Brain microvascular endothelial cell (primary cell): ENCODE results near the gene DIPK1C.

Experiments
- DNase-seq: peaks from one replicate; pipeline ENCODE4 v3.0.0-alpha.2; 2020
- H3K27ac ChIP-seq: fragments of 250-450 bp; sonication (Bioruptor Pico); 2 replicates; pipeline ENCODE4 v1.5.1; 2020; ENCODE audit warnings: mild to moderate bottlenecking, moderate library complexity
- H3K27me3 ChIP-seq: fragments of 250-450 bp; sonication (Bioruptor Pico); replicated peaks from 2 replicates; pipeline ENCODE4 v1.5.1; 2020; ENCODE audit warnings: mild to moderate bottlenecking
- H3K36me3 ChIP-seq: fragments of 250-450 bp; sonication (Bioruptor Pico); replicated peaks from 2 replicates; pipeline ENCODE4 v1.5.1; 2020; ENCODE audit warnings: mild to moderate bottlenecking
- H3K4me3 ChIP-seq: 2 replicates; pipeline ENCODE4 v1.5.1; 2011; ENCODE audit warnings: low read depth, mild to moderate bottlenecking, control low read depth, low read length, moderate library complexity
- in situ Hi-C: cut with HindIII; loops from 2 replicates; pipeline ENCODE4 v1.10.0; 2017; ENCODE audit warnings: low sequenced_read_pairs, low pct_ligation_motif_present
- TF ChIP-seq, protein P1 (sequence below): IDR thresholded peaks from 2 replicates; pipeline ENCODE4 v1.5.1; 2011; ENCODE audit warnings: low read depth, mild to moderate bottlenecking, moderate library complexity, low read length, control low read depth, inconsistent platforms; ENCODE audit errors: missing control alignments

The DIPK1C gene

GRCh38 chr18:74473976-74474640, 17.0 kb upstream of the DIPK1C start:
- in situ Hi-C loops = loop anchor here (25.0 kb wide), 1 partner anchor 88 kb away; no protein-coding TSS in a partner anchor
- TF ChIP-seq, protein P1, sequence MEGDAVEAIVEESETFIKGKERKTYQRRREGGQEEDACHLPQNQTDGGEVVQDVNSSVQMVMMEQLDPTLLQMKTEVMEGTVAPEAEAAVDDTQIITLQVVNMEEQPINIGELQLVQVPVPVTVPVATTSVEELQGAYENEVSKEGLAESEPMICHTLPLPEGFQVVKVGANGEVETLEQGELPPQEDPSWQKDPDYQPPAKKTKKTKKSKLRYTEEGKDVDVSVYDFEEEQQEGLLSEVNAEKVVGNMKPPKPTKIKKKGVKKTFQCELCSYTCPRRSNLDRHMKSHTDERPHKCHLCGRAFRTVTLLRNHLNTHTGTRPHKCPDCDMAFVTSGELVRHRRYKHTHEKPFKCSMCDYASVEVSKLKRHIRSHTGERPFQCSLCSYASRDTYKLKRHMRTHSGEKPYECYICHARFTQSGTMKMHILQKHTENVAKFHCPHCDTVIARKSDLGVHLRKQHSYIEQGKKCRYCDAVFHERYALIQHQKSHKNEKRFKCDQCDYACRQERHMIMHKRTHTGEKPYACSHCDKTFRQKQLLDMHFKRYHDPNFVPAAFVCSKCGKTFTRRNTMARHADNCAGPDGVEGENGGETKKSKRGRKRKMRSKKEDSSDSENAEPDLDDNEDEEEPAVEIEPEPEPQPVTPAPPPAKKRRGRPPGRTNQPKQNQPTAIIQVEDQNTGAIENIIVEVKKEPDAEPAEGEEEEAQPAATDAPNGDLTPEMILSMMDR = no peak
- no peak for DNase-seq
- no peak overlapping the region for H3K27ac ChIP-seq
- H3K27me3 ChIP-seq = no peaks in the 10 kb centered on the region
- H3K4me3 ChIP-seq = no peak overlapping the region
- H3K36me3 ChIP-seq = no peaks in the 10 kb centered on the region

DNA sequence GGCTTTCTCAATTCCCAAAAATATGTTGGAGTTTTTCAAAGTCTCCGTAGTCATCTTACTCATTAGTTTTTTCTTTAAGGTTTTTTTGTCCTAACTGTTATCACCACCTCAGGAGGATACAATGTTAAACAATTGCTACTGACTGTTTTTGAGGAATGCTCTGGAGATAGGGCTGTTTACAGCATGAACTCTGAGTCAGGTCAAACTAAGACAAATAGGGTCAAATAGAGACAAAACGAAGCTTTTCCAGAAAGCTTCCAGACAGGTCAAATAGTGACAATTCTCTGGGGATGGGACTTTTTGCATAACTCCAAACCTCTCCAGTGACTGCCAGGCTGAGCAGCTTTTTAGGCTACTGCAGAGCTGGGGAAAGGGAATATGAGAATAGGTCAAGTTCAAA, 15.2 kb upstream of the DIPK1C start:
- Histone ChIP-seq H3K27me3 (no peaks in the 10 kb centered on the region), H3K4me3 (no peak overlapping the region), H3K36me3 (no peaks in the 10 kb centered on the region), H3K27ac (no peak overlapping the region)
- in situ Hi-C loops = loop anchor here (25.0 kb wide), 1 partner anchor 90 kb away; no protein-coding TSS in a partner anchor
- DNase-seq = no peak
- TF ChIP-seq, protein P1 = no peak

- no peak overlapping the region for H3K4me3 ChIP-seq
- H3K36me3 ChIP-seq = no peaks in the 10 kb centered on the region
- no peak overlapping the region for H3K27ac ChIP-seq
- in situ Hi-C loops = loop anchor here (25.0 kb wide), 1 partner anchor 94 kb away; no protein-coding TSS in a partner anchor
- no peaks in the 10 kb centered on the region for H3K27me3 ChIP-seq
- TF ChIP-seq, protein P1 = no peak
- DNase-seq = no peak
These were observed 11.5 kb upstream of the DIPK1C start for GRCh38 chr18:74468547-74469061.

GRCh38 chr18:74465775-74466174, 8.7 kb upstream of the DIPK1C start:
- Histone ChIP-seq H3K4me3 (no peak overlapping the region), H3K36me3 (no peaks in the 10 kb centered on the region), H3K27ac (no peak overlapping the region), H3K27me3 (no peaks in the 10 kb centered on the region)
- DNase-seq = no peak
- in situ Hi-C loops = loop anchor here (25.0 kb wide), 1 partner anchor 97 kb away; no protein-coding TSS in a partner anchor
- TF ChIP-seq, protein P1 = no peak

- Histone ChIP-seq H3K27ac (no peak overlapping the region), H3K36me3 (no peaks in the 10 kb centered on the region), H3K27me3 (peaks cover 7% of the 10 kb centered on the region), H3K4me3 (no peak overlapping the region)
- TF ChIP-seq, protein P1 = no peak
- in situ Hi-C loops = loop anchor here (25.0 kb wide), 1 partner anchor 98 kb away; no protein-coding TSS in a partner anchor
- no peak for DNase-seq
These were observed 6.9 kb upstream of the DIPK1C start for GRCh38 chr18:74463983-74464382.
